Stimulated activated CD4-positive, alpha-beta T cell treated with anti-CD3 and anti-CD28 coated beads, TNF-alpha, amount 100 ng/mL, for 24 hours (primary cell): ENCODE measurements around the gene TEX19.
A peak's percentile ranks its signal among the peaks of the same experiment; 100 is the strongest.

Experiments used
- DNase-seq, 3 experiments: peaks; one replicate each; pipeline ENCODE4 v3.0.0-alpha.2; 2020; ENCODE audit warnings: low read depth in 3 of 3

Gene TEX19

GRCh38 chr17:82358465-82359350 lies at the start of gene TEX19:
Gene TEX19 (plus strand): TSS chr17:82359247. CDS start chr17:82362151, 2,904 bp downstream.
- no peak for DNase-seq

DNA sequence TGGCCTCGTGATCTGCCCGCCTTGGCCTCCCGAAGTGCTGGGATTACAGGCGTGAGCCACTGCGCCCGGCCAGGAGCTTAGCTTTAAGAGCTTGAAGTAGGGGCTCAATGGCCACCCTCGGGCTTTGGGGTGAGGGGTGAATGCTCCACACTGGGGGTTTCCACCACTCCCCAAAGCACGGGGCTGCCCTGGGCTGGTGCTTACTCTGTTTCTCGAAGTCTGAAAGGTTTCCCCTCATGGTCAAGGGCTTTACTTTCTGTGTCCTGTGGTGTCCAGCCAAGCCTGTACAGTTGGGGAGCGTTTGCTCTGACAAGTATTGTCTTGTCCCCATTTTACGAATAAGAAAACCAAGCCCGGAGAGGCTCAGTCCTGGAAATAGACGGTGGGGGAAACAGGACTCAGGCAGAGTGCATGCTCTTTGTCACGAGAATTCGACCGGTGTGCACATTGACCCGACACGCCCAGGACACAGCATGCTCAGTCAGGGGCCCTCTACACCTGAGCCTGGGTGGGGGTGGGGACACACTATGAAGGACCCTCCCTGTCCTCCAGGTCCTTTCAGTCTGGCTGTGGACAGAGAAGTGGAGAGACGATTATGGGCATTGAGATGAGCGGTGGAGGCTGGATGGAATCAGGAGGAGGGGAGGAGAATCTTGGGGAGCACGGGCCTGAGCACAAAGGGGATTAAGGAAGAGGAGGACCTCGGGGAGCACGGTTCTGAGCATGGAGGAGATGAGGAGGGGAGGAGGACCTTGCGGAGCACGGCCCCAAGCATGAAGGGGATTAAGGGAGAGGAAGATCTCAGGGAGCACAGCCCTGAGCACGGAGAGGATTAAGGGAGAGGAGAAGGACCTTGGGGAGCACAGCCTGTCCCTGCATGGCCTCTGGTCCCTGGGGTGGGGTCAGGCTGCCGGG lies 49.1 kb upstream of the TEX19 start:
- no peak for DNase-seq

DNA sequence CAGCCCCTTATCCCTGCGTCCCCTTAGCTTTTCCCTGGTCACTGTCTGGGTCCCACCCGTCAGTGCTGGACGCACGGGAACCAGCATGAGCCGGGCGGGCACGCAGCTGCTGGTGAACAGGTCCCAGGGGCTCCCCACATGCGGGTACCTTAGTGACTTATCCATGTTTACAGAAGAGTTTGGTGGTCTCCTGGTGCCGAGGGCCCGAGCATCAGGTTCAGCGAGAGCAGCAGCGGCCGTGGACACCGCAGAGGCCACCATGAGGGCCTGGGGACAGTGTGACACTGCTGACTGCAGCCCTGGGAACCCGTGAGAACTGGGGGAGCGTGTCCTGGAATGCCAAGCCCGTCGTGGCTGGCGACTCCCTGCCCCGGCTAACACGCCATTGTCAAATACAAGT lies 48.2 kb upstream of the TEX19 start:
- no peak for DNase-seq

GRCh38 chr17:82311971-82312370 lies 47.1 kb upstream of the TEX19 start:
- DNase-seq: no peak

- no peak for DNase-seq
These were observed 45.6 kb upstream of the TEX19 start for GRCh38 chr17:82313195-82314011.

DNA sequence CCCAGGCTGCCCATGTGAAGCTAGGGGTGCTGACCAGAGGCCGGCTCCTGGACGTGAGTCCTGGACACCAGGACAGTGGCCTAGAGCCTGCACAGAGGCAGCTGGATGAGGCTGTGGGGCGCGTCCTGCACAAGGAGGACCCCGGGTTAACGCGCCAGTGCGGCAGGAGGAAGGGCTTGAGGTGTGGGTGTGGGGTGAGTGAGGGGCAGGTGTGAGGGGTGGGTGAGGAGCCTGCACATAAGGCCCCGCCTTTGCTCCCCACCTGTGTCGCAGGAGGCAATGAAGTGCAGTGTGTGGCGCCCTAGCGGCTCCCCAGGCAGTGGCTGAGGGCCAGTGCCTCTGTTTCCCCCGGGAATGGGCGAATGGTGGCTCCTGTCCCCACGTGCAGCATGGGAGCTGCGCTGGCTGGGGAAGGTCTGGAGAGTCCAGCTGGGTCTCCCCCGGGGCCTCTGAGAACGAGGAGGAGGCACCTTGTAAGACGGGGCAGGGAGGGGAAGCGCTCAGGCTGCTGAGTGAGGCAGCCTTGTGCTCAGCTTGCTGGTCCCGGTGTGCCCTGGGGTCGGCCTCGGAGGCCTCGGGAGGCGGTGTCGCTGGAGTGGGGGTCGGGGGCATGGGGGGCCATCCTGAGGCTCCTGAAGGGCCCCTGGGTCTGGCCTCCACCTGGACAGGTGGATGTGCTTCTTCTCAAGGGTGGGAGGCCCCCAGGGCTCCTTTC lies 44.9 kb upstream of the TEX19 start:
- DNase-seq: no peak

DNA sequence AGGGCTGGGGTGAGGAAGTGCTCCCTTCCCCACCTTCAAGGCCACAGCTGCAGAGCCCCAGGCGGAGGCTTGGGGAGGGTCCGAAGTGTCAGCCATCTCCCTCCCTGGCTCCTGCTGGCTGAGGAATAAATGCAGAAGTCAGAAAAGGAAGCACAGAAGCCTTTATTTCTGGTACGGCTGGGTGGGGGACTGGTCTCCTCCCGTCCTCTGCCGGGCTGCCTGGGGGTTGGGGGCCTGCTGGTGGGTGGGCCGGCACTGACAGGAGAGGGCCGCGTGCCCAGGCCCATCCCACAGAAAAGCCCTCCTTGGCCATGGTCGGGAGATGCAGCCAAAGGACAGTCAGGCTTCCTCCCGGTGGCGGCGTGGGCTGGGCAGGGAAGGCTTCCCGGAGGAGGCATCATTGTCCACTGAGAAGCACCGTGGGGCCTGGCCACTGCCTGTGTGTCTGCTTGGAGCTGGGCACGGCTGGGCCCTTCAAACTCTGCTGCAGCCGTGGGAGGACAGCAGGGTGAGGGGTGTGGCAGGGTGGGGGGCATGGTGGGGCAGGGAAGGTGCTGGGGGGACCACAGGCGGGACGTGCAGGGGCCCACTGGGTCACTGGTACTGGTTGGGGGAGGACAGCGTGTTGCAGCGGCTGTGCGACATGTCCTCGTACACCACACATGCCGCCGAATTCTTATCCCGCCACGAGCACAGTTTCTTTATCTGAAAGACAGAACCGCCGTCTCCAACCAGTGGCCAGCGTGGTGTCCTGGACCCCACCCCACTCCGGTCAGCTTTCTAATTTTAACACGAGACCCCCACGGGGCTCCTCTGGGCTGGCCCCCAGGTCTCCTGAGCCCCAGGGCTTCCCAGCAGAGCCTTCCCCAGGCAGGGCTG lies 44.1 kb upstream of the TEX19 start:
- DNase-seq: no peak

GRCh38 chr17:82315703-82316358 lies 43.2 kb upstream of the TEX19 start:
- no peak for DNase-seq

DNA sequence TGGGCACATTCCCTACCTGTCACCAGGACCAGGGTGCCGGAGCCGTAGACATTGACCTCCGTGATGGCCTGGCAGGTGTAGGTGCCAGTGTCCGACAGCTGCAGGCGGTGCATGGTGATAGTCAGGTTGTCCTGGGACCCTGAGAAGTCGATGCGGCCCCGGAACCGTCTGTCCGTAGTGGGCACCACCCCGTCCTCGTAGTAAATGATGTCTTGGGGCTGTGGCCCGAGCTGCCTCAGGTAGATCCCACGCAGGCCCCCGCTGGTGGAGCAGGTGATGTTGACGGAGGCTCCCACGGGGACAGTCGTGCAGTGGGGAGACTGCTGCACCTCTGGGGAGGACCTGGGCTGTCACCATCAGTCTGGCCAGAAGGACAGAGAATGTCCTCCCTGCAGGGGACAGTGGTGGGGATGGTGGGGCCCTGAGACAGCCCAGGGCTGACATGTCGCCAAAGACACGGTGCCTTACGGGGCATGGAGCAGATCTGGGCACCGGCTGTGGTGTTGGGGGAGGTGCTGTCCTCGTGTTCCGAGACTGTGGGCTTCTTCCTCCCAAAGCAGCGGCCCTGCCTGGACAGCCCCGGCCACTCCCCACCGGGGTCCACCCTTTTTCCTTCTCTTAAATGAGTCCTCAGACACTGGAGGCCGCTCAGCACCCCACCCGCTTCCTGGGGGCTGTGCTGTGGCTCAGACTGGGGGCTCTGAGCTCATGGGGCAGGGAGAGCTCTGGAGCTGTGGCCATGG lies 42.2 kb upstream of the TEX19 start:
- no peak for DNase-seq

DNA sequence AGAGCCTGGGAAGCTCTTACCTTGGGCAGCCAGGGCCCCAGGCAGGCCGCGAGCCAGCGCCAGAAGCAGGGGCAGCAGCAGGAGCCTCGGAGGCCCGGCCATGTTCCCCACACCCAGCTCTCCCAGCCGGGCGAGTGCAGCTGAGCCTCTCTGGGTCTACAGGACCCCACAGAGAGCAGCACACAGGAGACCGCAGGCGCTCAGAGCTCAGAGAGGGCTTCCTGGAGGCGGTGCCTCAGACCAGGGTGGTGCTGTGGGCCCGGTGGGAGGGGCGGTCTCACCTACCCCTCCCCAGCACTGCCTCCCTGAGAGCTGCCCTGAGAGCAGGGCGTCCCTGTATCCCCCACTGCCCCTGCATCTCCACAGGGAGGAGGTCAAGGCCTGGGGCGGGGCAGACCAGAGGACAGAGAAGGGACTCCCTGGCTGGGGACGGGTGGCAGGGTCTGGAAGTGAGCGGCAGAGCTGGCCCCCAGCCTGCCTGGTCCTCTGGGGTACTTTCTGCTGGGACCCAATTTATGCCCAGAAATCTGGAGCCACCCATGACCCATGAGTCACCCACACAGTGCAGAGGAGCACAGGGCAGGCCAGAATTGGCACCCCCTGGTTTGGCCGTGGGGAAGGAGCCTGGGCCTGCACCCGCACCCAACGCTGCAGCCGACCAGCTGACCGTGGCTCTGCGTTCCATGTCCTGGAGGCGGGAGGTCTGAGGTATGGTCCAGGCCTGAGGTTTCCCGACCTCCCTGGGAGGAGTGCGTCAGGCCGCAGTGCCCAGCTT lies 41.5 kb upstream of the TEX19 start, which contains the start of gene CD7:
Gene CD7 (minus strand): TSS at position 215 of the 775 bp plus-strand sequence. CDS start 113 bp downstream, at position 102.
- DNase-seq: peak in 1 of 3 experiments; percentile 81

GRCh38 chr17:82318169-82318498 lies 40.9 kb upstream of the TEX19 start:
- no peak for DNase-seq

GRCh38 chr17:82318772-82319606 lies 40.1 kb upstream of the TEX19 start:
- no peak for DNase-seq

GRCh38 chr17:82319619-82320062 lies 39.4 kb upstream of the TEX19 start:
- DNase-seq: no peak

DNA sequence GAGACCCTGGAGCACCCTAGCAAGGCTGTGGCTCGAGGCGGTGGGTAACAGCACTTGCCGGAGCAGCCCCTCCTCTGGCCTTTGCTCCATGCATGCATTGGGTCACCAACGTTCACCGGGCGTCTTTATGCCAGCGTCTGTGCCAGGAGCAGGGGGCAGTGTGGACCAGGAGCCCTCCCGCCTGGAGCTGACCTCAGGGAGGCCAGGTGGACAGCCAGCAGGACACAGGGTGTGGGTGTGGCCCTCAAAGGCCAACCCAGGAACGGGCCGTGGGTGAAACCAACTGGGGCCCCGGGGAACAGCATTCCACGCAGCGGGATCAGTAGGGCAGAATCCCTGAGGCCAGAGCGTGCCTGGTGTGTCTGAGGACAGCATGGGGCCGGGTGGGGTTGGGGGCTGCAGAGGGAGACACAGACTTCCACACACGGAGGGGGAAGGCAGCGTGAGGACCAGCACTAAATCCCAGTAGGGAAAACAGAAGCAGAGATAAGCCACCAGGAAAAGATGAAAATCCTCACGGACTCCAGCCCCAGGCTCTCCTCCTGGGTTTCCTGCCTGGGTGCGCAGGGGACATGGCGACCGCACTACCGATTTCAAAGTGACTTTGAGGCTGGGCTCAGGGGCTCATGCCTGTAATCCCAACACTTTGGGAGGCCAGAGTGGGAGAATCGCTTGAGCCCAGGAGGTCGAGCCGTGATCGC lies 38.8 kb upstream of the TEX19 start:
- no peak for DNase-seq

GRCh38 chr17:82320956-82321927 lies 37.8 kb upstream of the TEX19 start:
- DNase-seq: peak; percentile 70 to 81 (median 79)
